ENCODE results near the gene LRRC8A. TPM values are rescaled to one million over a fixed set of nuclear protein-coding genes. Genes with fewer than 3 reads are reported as not detected.

The LRRC8A gene
- polyA plus RNA-seq, 1 donor from 2014 or later = 11.6 TPM

DNA sequence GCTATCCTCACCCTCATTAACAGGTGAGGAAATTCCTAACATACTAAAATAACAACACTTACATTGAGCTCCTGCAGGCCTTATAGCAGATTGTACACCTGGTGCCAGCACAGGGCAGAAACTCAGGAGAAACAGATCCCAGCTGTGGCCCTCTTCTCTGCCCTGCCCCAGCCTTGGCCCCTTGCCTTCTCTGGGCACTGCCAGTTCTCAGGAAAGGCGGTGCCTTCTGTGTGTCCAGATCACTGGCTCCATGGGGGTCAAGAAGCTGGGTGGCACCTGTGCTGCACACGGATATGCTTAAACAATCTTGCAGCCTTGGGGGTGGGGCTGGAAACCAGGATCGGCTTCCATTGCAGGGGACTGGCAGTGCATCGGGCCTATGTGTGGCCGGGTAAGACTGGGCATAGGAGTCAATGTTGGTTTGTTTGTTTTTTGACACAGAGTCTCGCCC is 19.5 kb upstream of the LRRC8A start:
- Histone ChIP-seq H4K20me1 (ENCODE audit: insufficient read depth) (no peaks in the 10 kb centered on the region), H3K9ac (ENCODE audit: low read length) (no peak overlapping the region), H3F3A (ENCODE audit: insufficient read depth, low read length, poor library complexity, severe bottlenecking) (no peaks in the 10 kb centered on the region), H3K9me3 (ENCODE audit: low read length) (no peaks in the 10 kb centered on the region), H3K79me2 (replicated peaks; ENCODE audit: insufficient read depth, low read length) (no peaks in the 10 kb centered on the region), H3K4me3 (ENCODE audit: low read length) (no peak overlapping the region), H3K27ac (ENCODE audit: low read length) (no peak overlapping the region), H3K4me2 (ENCODE audit: low read length) (no peak overlapping the region), H2AFZ (ENCODE audit: low read depth, low read length) (no peak overlapping the region), H3K36me3 (ENCODE audit: insufficient read depth, low read length) (no peaks in the 10 kb centered on the region), H3K9me2 (ENCODE audit: insufficient read depth, low read length) (no peaks in the 10 kb centered on the region), H3K27me3 (ENCODE audit: insufficient read depth, low read depth, low read length) (no peaks in the 10 kb centered on the region)
- no peak for TF ChIP-seq POLR2AphosphoS5 (IDR thresholded peaks at IDR 0.05)
- TF ChIP-seq, protein P1, sequence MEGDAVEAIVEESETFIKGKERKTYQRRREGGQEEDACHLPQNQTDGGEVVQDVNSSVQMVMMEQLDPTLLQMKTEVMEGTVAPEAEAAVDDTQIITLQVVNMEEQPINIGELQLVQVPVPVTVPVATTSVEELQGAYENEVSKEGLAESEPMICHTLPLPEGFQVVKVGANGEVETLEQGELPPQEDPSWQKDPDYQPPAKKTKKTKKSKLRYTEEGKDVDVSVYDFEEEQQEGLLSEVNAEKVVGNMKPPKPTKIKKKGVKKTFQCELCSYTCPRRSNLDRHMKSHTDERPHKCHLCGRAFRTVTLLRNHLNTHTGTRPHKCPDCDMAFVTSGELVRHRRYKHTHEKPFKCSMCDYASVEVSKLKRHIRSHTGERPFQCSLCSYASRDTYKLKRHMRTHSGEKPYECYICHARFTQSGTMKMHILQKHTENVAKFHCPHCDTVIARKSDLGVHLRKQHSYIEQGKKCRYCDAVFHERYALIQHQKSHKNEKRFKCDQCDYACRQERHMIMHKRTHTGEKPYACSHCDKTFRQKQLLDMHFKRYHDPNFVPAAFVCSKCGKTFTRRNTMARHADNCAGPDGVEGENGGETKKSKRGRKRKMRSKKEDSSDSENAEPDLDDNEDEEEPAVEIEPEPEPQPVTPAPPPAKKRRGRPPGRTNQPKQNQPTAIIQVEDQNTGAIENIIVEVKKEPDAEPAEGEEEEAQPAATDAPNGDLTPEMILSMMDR (IDR thresholded peaks at IDR 0.05; ENCODE audit: poor library complexity, severe bottlenecking) = no peak
- TF ChIP-seq TAF1 (IDR thresholded peaks at IDR 0.05; ENCODE audit: low read depth) = no peak
- TF ChIP-seq, protein P2, sequence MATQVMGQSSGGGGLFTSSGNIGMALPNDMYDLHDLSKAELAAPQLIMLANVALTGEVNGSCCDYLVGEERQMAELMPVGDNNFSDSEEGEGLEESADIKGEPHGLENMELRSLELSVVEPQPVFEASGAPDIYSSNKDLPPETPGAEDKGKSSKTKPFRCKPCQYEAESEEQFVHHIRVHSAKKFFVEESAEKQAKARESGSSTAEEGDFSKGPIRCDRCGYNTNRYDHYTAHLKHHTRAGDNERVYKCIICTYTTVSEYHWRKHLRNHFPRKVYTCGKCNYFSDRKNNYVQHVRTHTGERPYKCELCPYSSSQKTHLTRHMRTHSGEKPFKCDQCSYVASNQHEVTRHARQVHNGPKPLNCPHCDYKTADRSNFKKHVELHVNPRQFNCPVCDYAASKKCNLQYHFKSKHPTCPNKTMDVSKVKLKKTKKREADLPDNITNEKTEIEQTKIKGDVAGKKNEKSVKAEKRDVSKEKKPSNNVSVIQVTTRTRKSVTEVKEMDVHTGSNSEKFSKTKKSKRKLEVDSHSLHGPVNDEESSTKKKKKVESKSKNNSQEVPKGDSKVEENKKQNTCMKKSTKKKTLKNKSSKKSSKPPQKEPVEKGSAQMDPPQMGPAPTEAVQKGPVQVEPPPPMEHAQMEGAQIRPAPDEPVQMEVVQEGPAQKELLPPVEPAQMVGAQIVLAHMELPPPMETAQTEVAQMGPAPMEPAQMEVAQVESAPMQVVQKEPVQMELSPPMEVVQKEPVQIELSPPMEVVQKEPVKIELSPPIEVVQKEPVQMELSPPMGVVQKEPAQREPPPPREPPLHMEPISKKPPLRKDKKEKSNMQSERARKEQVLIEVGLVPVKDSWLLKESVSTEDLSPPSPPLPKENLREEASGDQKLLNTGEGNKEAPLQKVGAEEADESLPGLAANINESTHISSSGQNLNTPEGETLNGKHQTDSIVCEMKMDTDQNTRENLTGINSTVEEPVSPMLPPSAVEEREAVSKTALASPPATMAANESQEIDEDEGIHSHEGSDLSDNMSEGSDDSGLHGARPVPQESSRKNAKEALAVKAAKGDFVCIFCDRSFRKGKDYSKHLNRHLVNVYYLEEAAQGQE (IDR thresholded peaks at IDR 0.05; ENCODE audit: borderline replicate concordance) = no peak
- TF ChIP-seq EZH2 (IDR thresholded peaks at IDR 0.05; ENCODE audit: borderline replicate concordance, insufficient read depth, low read length, poor library complexity, severe bottlenecking) = no peak
- TF ChIP-seq MXI1 (conservative IDR thresholded peaks at IDR 0.05; ENCODE audit: poor library complexity, severe bottlenecking) = no peak
- no peak for TF ChIP-seq EP300 (conservative IDR thresholded peaks at IDR 0.05; ENCODE audit: poor library complexity, severe bottlenecking)
- no peak for TF ChIP-seq SMC3 (conservative IDR thresholded peaks at IDR 0.05; ENCODE audit: poor library complexity)
- no peak for TF ChIP-seq RAD21 (conservative IDR thresholded peaks at IDR 0.05)

DNA sequence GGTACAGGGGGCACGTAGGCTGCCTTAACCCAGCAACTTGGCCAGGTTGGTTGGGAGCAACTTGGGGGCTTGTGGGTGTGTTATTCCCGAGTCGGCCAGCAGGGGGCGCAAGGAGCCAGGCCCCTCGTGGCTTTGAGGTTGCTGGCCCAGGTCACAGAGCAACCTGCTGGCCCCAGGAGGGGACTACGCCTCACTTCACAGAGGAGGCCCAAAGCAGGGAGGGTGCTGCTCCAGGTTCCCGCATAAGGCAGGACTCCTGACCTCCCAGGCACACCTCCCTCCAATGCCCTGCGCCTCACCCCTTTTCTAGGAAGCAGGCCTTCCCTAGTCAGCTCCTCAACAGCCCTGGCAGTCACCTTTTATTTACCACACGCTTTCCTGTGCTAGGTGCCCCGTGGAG is 18.3 kb upstream of the LRRC8A start:
- Histone ChIP-seq H3K79me2 (replicated peaks; ENCODE audit: insufficient read depth, low read length) (no peaks in the 10 kb centered on the region), H3K4me3 (ENCODE audit: low read length) (no peak overlapping the region), H3F3A (ENCODE audit: insufficient read depth, low read length, poor library complexity, severe bottlenecking) (no peaks in the 10 kb centered on the region), H3K4me2 (ENCODE audit: low read length) (no peak overlapping the region), H2AFZ (ENCODE audit: low read depth, low read length) (no peak overlapping the region), H3K27me3 (ENCODE audit: insufficient read depth, low read depth, low read length) (no peaks in the 10 kb centered on the region), H3K27ac (ENCODE audit: low read length) (no peak overlapping the region), H4K20me1 (ENCODE audit: insufficient read depth) (no peaks in the 10 kb centered on the region), H3K9ac (ENCODE audit: low read length) (no peak overlapping the region), H3K36me3 (ENCODE audit: insufficient read depth, low read length) (no peaks in the 10 kb centered on the region), H3K9me3 (ENCODE audit: low read length) (no peaks in the 10 kb centered on the region), H3K9me2 (ENCODE audit: insufficient read depth, low read length) (no peaks in the 10 kb centered on the region)
- TF ChIP-seq, protein P1 (IDR thresholded peaks at IDR 0.05; ENCODE audit: poor library complexity, severe bottlenecking) = peak; percentile 49
- TF ChIP-seq, protein P2 (IDR thresholded peaks at IDR 0.05; ENCODE audit: borderline replicate concordance) = no peak

All from neural cell (in vitro differentiated cells).